Posterior cingulate gyrus (tissue), 11 donors: ENCODE data around the gene IMPG2.

Experiments used
- DNase-seq, 10 donors: peaks; one replicate each; pipeline versions ENCODE4 v3.0.0 to v3.0.0-alpha.2; 2020 to 2021; ENCODE audit warnings: mixed read lengths in 3 of 10
- intact Hi-C: fragments of 100-400 bp; cut with DNase I; formaldehyde crosslinking; loops from one replicate; pipeline ENCODE4 v1.15.1; 2023

The IMPG2 gene

DNA sequence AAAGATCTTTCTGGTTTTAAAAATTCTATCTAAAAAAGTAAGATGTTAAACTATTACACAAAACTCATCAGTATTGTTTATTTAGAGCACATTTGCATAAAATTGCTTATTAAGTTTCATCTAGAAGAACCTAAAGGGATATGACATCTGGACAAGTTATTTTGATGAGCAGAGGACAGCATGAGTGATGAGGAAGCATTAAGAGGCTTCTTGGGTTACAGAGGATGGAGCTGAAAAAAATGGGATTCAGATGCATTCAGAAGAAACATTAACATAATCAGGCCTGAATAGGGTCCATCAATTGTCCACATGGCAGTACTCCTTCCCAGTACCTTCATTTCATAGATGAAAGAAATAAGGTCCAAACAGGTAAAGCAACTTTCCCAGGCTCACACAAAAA is 41.6 kb downstream of the IMPG2 start:
- DNase-seq, result no peak
- intact Hi-C loops, result no loop called here

DNA sequence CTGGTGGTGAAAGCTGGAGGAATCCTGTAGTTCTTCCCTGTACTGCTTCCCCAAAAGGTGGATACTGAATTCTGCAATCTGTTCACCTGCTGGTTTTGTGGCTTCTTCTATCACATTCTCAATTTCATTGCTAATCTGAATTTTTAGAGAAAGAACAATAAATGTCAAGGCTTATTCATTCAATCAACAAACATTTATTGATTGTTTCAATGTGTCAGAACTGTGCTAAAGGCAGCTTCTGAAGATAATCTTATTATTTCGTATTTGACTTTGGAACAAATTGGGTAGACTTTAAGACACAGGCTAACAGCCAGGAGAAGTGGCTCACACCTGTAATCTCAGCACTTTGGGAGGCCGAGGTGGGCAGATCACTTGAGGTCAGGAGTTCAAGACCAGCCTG is 46.8 kb downstream of the IMPG2 start:
- DNase-seq, result no peak
- intact Hi-C loops, result no loop called here

DNA sequence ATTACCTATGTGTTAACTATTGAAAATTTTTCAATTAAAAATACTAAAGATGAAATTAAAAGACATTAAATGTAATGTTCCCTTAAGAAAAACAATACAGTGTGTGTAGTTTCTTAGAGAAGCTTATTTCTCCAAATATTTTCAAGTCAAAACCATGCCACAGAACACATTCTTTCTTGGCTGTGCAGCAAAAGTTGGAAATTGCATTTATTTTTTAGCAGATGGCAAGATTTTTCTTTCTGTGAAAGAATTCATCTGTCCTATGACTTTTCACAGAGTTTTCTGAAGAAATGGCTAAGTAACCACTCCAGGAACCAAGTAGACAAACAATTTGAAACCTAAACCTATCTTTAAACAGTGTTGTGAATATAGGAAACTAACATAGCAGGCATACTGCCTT is 47.2 kb downstream of the IMPG2 start:
- intact Hi-C loops, result no loop called here
- no peak for DNase-seq

DNA sequence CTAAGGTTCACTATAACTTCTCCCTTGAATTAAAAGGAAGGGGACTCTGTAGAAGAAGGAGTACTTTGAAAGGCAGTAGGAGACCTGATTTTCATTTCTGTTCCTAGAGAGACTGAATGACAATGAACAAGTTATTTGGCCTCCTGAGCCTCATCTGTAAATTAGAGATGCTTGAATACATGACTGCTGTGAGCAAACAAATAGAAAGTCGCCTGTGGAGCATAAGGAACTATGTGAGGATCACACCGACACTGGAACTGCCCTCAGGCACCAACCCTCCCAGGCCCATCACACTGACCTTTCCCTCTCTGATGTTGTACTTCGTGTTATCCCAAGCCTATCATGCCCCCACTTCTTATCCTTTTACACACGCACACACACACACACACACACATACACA is 48.6 kb downstream of the IMPG2 start:
- DNase-seq, result no peak
- intact Hi-C loops, result no loop called here

DNA sequence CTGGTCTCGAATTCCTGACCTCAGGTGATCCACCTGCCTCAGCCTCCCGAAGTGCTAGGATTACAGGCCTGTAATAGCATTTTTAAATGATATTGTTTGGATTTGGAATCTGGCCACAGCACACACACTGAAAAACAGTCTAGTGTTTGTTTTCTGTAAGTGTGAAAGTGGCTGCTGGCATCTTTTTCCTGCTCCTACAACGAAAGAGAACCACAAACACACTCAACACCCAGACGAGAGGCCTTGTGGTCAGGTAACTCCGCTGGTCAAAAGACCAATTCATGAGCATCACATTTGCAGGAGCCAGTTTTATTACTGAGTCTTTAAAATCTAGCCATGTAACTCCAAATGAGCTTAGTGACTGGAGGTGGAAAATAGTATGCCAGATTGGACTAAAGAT is 50.2 kb downstream of the IMPG2 start:
- DNase-seq, result no peak
- intact Hi-C loops, result no loop called here

DNA sequence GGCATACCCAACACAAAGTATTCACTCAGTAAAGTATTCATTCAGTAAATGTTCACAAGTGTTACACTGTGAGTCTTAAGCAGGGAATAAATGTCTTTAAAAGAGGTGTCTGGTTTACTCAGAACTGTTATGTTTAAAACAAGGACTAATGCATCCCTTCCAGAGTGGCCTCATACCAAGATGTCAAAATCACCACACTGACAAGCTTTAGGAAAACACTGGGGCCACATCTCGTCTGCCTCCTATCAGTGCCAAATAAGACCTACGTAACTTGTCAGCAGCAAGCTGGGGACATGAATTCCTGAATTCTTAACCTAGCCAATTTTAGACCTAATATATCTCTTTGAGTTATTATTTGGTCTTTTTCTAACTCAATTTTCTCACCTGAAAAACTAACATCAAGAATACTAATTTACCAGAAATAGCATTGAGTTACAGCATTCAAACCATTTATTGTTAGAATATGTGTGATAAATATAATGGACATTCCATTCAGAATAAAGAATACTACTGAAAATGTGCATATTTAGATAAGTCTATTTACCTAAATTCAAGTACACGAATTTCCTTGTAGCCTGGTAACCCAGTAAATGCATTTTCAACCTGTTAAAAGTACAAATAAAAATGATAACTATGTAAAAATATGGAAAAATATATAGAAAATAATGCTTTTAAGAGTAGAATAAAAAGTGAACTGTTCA is 51.3 kb downstream of the IMPG2 start:
- DNase-seq, result no peak
- intact Hi-C loops, result no loop called here

DNA sequence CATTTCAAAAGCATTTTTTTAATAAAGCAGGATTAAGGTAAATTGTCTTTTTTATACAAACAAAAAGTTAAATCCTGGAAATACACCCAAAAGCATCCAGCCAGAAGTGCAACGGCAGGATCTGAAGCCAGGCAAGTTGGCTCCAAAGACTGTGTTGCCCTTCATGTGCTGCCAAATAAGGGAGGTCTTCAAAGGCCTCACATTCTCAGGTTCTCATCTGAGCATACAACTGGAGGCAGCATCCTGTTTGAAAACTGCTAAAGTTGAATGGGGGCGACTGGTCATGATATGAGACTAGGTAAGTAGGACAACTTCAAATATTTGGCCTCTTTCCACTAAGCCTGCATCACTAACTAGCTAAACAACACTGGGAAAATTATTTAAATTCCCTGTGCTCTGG is 52.2 kb downstream of the IMPG2 start:
- no peak for DNase-seq
- intact Hi-C loops, result no loop called here

DNA sequence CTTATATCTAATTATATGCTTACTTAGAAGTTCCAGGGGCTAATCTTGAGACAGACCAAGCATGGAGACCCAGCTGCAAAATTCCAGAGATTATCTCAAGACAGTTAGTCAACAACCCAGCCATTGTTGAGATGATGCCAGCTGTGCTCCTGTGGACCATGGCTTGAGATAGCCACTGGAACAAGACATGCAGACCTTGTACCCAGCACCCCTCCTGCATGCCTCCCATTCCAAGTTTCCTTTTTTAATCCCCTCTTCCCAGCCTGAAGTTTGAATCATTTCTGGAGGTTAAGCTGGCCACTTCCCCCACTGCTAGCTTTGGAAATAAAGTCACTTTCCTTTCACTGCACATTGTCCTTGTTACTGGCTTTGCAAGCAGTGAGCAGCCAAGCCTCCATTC is 53.8 kb downstream of the IMPG2 start:
- intact Hi-C loops, result no loop called here
- no peak for DNase-seq

DNA sequence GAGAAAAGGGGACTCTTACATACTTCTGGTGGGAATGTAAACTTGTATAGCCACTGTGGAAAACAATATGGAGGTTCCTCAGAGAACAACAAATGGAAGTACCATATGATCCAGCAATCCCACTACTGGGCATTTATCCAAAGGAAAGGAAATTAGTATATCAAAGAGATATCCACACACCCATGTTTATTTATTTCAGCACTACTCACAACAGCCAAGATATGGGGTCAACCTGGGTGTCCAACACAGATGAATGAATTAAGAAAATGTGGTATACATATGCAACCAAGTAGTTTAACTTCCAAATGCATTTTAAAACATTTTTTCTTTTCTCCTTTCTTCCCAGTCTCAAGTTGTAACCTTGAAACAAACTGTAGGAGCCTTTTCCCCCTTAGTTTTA is 54.3 kb downstream of the IMPG2 start:
- intact Hi-C loops, result no loop called here
- no peak for DNase-seq

DNA sequence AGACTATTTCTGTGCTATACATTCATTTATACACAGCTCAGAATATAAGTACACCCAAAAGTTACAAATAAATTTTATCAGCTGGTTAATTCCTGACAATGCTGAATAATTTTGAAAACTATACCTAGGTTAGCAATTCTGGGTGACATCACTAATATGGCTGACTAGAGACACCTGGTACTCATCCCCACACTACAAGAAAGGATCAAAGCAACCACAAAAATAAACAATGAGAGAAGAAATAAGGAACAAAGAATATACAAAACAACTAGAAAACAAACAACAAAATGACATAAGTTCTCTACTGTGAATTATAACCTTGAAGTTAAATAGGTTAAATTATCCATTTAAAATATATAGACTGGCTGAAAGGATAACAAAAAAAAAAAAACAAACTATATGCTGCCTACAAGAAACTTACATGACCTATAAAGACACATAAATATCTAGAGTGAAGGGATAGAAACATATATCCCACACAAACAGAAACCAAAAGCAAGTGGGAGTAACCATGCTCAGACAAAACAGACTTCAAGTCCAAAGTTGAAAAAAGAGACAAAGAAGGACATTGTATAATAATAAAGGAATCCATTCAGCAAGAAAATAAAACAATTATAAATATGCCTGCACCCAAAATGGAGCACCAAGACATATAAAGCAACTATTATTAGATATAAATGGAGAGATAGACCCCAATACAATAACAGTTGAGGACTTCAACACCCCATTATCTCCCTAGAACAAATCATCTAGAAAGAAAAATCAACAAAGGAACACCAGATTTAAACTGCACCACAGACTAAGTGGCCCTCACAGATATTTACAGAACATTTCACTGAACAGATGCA is 57.8 kb downstream of the IMPG2 start:
- DNase-seq, result no peak
- intact Hi-C loops, result no loop called here

DNA sequence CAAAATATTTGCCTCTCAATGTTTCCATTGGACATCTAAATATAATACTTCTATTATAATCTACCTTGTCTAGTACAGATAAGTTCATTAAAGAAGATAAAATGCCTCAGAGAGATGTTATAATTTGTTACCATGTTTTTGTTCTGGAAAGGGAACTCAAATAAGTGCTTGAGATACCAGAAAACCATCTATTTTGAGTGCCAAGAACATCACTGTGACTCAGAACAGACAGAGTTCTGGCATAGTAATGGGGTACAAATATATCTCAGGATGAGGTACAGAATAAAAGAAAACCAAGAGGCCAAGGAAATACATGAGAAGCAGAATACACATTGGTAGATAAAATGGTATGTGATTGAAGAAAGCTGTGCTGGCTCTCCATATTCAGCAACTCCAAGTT is 58.9 kb downstream of the IMPG2 start:
- no peak for DNase-seq
- intact Hi-C loops, result no loop called here

DNA sequence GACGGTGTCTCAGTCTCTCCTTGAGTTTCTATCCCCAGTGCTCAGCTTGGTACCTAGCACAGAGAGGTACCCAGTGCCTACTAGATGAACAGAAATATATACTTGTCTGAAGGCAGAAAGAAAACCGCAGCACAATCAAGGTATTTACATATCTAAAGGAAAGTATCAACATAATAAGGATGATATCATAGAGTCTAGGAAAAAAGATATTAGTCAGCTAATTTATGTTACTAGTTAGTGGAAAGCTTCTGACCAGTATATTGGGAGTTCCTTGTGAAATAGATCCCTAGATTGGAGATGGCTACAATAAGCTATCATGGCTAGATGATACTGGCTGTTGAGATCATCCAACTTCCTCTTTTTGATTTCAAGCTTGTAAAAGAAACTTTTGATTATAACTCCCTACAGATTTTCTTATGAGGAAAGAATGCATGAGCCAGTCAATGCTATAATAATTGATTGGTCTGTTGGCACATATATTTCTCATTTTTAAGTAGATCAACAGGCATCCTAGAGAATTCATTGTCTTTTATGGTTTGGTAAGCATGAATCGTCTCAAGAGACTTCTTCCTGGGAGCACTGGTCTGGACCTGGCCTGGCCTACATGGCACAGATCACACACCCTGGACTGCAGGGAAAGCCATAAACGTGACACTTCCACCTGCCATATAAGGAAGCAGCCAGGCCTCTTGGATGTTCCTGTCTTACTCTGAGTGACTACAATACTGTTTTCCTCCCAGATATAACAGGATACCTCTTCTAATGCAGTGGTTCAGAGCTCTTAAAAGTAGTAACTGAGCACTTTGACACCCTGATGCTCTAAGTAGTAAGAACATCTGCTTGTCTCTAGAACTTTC is 60.7 kb downstream of the IMPG2 start:
- intact Hi-C loops, result no loop called here
- no peak for DNase-seq

DNA sequence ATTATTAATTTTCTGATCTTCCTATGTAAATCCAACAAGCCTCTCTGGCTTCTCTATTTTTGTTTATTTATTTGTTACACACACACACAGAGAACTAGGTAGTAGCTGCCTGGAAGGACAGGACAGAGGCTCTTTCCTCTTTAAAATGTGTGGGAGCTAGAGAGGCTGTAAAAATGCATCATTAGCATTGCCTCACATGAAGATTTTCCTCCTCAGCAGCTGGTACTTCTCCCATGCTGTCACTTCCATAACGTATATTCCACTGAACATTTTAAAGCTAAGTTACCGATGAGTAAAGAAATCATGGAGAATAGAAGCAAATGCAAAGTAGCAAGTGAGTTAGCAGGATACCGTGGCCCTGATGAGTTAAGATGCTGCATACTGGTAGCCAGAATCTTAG is 63.9 kb downstream of the IMPG2 start:
- DNase-seq, result no peak

DNA sequence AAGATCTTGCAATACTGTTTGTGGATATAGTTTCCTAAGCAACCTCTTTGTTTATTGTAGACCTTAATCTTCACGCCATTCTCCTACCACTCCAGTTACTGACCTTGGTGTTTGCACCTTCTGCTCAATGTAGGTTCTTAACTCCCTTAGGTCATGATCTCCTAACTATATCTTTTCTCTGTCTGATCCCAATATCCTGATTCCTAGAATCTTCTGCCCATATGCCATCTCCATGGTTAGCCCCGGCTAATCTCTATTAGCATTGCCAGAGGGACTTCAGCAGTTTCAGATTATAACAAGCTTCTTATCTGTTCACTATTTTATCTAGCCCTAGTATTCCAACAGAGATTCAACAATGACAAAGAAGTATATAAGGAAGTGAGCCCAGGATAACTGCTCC is 64.9 kb downstream of the IMPG2 start:
- intact Hi-C loops, result no loop called here
- DNase-seq, result no peak

More for the DNA sequence above, 63.9 kb downstream of the IMPG2 start:
- intact Hi-C loops, result no loop called here

DNA sequence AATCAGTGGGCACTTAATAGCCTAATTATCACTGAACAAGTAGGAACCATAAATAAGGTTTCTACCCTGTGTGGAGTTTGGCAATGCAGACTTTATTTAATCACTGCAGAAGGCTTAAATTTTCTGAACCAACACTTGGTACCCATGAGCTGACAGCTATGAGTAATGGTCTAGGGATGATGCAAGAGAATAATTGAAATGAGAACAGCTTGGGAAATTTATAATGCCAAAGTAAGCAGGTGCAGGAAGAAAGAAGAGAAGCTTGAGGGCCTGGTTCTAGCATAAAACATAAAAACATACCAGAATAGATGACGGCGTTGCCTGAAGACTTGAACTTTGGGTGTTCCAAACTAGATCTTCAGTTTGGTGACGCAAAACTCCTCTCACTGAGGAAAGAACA is 67.0 kb downstream of the IMPG2 start:
- DNase-seq, result no peak
- intact Hi-C loops, result no loop called here

DNA sequence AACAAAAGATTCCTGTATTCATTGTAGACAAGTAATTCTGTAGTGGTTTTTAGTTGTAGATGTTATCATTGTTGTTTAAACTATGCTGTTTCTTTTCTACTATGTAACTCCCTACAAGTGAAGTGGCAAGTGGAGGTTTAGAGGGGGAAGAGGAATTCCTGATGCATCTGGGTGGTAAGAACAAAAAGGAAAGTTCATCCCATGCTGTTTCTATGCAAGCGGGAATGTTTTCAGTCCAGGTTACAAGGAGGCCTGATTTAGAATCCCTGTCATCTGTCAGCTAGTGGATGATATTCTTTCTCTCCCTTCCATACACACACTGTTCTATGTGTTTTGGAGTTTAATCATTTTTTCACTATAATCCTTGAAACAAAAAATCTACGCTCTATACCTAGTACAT is 67.4 kb downstream of the IMPG2 start:
- intact Hi-C loops, result no loop called here
- no peak for DNase-seq

DNA sequence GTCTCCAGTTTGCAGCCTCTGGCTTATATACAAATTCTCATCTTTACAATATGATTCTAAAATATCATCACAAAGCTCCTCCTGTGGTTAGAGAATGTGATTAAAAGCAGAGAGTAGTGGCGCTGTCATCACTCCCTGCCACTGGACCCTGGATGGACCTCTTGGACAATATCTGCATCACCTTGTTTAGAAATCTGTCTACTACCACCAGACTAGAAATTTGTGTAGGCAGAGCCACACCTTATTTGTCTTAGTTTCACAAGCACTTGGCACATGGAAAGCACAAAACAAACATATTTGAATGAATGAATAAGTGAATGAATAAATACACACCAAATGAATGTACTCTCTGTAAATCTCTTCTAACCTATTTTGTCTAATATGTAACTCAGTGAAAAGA is 68.1 kb downstream of the IMPG2 start:
- intact Hi-C loops, result no loop called here
- no peak for DNase-seq

DNA sequence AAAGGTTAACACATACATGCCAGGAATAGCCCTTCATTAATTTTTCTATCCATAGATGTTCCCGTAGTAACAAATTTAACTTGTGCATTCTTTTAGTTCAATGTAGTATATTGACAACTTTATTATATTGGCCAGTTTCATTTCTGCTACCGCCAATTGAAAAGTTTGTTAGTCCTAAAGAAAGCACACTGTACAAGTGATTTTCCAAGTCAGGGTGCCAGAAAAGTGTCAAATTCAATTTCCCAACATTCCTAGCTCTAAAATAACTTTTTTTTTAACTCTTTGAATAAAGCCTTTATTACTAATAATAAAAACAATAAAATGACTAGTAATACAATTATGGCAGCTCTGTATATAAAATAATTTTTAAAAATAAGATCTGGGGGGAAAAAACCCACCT is 68.9 kb downstream of the IMPG2 start:
- DNase-seq, result no peak
- intact Hi-C loops, result no loop called here

DNA sequence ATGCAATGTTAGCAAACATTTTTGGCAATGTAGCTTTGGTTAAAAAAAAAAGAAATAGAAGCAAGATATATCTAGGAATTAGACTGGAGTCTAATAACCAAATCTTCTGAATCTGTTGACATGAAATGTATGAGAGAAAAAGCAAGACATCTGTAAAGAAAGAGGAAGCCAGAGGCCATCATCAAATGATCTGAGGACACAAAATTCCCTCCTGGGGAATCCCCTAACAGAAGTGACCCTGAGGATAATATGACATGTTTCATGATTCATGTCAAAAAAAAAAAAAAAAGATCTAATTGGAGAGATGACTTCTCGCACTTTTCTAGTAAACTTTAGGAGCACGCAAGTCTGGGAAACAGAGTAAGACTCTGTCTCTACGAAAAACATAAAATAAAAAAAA is 70.9 kb downstream of the IMPG2 start:
- no peak for DNase-seq
- intact Hi-C loops, result no loop called here

DNA sequence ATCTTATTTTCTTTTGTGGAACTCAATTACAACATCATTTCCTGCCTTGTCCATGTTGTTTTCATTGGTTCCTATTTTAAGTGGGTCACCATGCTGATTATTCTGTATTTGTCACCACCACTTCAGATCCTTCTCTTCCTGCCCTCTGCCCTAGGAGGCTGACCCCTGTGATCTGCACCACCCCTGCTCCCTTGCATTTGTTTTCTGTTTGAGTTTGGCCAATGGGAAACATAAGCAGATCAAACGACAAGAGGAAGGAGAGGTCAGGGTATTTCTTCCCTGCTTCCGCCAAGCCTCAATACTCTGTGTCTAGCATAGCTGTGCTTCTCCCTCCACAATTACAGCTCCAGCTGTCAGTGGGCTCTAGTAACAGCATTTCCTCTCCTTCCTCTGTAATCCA is 71.6 kb downstream of the IMPG2 start:
- no peak for DNase-seq
- intact Hi-C loops, result no loop called here

DNA sequence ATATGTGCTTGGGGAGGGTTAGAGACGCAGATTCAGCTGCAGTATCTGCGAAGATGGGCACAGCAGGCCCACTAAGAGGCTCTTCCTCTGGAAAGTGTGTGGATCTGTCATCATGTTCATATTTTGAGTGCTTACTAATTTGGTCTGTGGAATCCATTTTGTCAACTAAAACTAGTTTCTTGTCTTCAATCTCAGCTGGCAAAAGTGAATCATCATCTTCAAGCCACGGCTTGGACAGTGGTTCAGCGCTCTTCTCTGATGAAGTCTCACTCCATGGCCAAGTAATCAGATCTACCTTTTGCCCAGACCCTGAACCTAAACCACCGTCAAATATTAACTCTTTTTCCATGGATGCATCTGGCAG is 76.2 kb downstream of the IMPG2 start:
- intact Hi-C loops, result no loop called here
- DNase-seq, result no peak
